SK-N-SH treated with all-trans-retinoic acid at 6 μM for 48 hours (cell line): ENCODE results near the gene SHANK2.

Source experiments
- ARNTL ChIP-seq: fragments of 450-650 bp; formaldehyde crosslinking; IDR thresholded peaks from 2 replicates; pipeline ENCODE4 v1.5.0; 2020; ENCODE audit warnings: low read depth, mild to moderate bottlenecking, moderate library complexity, borderline replicate concordance
- ISL1 ChIP-seq: fragments of 250-450 bp; sonication (Bioruptor Pico); IDR thresholded peaks from 2 replicates; pipeline ENCODE4 v2.1.2; 2022; ENCODE audit warnings: mild to moderate bottlenecking, moderate library complexity
- PPARA ChIP-seq: fragments of 250-450 bp; sonication (Bioruptor Pico); IDR thresholded peaks from 2 replicates; pipeline ENCODE4 v1.5.0; 2020; ENCODE audit warnings: mild to moderate bottlenecking, borderline replicate concordance
- RARB ChIP-seq: fragments of 250-450 bp; sonication (Bioruptor Pico); IDR thresholded peaks from 2 replicates; pipeline ENCODE4 v1.8.0; 2021; ENCODE audit warnings: mild to moderate bottlenecking, moderate library complexity
- SNAI2 ChIP-seq: fragments of 250-450 bp; sonication (Bioruptor Pico); IDR thresholded peaks from 2 replicates; pipeline ENCODE4 v1.5.0; 2020; ENCODE audit warnings: mild to moderate bottlenecking, moderate library complexity
- TCF4 ChIP-seq: fragments of 250-450 bp; sonication (Bioruptor Pico); IDR thresholded peaks from 2 replicates; pipeline ENCODE4 v1.8.0; 2021; ENCODE audit warnings: mild to moderate bottlenecking, moderate library complexity, borderline replicate concordance
- ZC3H10 ChIP-seq: fragments of 250-450 bp; sonication (Bioruptor Pico); IDR thresholded peaks from 2 replicates; pipeline ENCODE4 v1.5.1; 2021; ENCODE audit warnings: mild to moderate bottlenecking, moderate library complexity
- ZFP3 ChIP-seq: fragments of 250-450 bp; sonication (Bioruptor Pico); IDR thresholded peaks from 2 replicates; pipeline ENCODE4 v1.5.0; 2020; ENCODE audit warnings: mild to moderate bottlenecking, moderate library complexity
- ZFP30 ChIP-seq: fragments of 450-650 bp; formaldehyde crosslinking; IDR thresholded peaks from 2 replicates; pipeline ENCODE4 v1.5.0; 2022; ENCODE audit warnings: mild to moderate bottlenecking, moderate library complexity
- ZNF565 ChIP-seq: fragments of 450-650 bp; formaldehyde crosslinking; conservative IDR thresholded peaks from 2 replicates; pipeline ENCODE4 v1.5.0; 2020; ENCODE audit warnings: low read depth, mild to moderate bottlenecking, moderate library complexity
- ZNF8 ChIP-seq: fragments of 450-650 bp; formaldehyde crosslinking; IDR thresholded peaks from 2 replicates; pipeline ENCODE4 v1.5.0; 2020; ENCODE audit warnings: mild to moderate bottlenecking, moderate library complexity
- TF ChIP-seq, protein P1 (sequence below): fragments of 250-450 bp; sonication (Bioruptor Pico); IDR thresholded peaks from 2 replicates; pipeline ENCODE4 v1.8.0; 2020; ENCODE audit warnings: mild to moderate bottlenecking, moderate library complexity, borderline replicate concordance
- TF ChIP-seq, protein P2 (sequence below): fragments of 250-450 bp; sonication (Bioruptor Pico); IDR thresholded peaks from 2 replicates; pipeline ENCODE4 v1.5.1; 2021; ENCODE audit warnings: mild to moderate bottlenecking, moderate library complexity
- TF ChIP-seq, protein P3 (sequence below): fragments of 250-450 bp; sonication (Bioruptor Pico); IDR thresholded peaks from 2 replicates; pipeline ENCODE4 v1.5.0; 2020; ENCODE audit warnings: mild to moderate bottlenecking, moderate library complexity

DNA sequence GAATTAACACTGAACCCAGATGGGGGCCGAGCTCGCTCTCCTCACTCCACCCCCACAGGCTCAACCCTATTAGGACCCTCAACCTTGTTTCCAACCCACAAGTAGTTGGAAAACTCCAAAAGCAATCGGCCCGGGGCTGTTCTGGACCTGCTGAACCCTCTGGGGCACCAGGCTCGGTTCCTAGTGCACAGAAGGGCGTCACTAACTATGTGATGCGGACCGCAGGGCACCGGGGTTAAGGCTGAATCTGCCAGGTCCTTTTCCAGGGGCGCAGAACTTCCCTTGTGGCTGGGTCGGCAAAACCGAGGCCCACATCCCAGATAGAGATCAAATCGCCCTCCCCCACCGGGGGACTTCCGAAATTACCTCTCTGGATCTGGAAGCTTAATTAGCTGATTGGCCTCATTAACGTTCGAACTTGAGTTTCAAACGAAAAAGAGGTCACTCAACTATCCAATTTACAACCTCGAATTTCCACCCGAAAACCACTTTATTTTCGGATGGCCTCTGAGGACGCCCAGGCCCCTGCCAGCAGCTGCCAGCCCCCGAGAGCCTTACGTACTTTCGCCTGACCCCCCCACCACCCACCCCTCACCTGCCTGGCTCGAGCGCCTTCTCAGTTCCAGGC, 1.7 kb downstream of the SHANK2 start:
- TF ChIP-seq, protein P1, sequence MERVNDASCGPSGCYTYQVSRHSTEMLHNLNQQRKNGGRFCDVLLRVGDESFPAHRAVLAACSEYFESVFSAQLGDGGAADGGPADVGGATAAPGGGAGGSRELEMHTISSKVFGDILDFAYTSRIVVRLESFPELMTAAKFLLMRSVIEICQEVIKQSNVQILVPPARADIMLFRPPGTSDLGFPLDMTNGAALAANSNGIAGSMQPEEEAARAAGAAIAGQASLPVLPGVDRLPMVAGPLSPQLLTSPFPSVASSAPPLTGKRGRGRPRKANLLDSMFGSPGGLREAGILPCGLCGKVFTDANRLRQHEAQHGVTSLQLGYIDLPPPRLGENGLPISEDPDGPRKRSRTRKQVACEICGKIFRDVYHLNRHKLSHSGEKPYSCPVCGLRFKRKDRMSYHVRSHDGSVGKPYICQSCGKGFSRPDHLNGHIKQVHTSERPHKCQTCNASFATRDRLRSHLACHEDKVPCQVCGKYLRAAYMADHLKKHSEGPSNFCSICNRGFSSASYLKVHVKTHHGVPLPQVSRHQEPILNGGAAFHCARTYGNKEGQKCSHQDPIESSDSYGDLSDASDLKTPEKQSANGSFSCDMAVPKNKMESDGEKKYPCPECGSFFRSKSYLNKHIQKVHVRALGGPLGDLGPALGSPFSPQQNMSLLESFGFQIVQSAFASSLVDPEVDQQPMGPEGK (CRISPR knock-in tag): no peak
- TF ChIP-seq ZFP3 (CRISPR knock-in tag): no peak
- TF ChIP-seq RARB (CRISPR knock-in tag): no peak
- TF ChIP-seq, protein P2, sequence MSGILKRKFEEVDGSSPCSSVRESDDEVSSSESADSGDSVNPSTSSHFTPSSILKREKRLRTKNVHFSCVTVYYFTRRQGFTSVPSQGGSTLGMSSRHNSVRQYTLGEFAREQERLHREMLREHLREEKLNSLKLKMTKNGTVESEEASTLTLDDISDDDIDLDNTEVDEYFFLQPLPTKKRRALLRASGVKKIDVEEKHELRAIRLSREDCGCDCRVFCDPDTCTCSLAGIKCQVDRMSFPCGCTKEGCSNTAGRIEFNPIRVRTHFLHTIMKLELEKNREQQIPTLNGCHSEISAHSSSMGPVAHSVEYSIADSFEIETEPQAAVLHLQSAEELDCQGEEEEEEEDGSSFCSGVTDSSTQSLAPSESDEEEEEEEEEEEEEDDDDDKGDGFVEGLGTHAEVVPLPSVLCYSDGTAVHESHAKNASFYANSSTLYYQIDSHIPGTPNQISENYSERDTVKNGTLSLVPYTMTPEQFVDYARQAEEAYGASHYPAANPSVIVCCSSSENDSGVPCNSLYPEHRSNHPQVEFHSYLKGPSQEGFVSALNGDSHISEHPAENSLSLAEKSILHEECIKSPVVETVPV (CRISPR knock-in tag): no peak
- TF ChIP-seq ZFP30: no peak
- no peak for TF ChIP-seq ISL1
- no peak for TF ChIP-seq ZNF8 (CRISPR knock-in tag)
- no peak for TF ChIP-seq SNAI2 (CRISPR knock-in tag)
- TF ChIP-seq PPARA (CRISPR knock-in tag): no peak
- TF ChIP-seq ARNTL (CRISPR knock-in tag): no peak
- TF ChIP-seq ZNF565 (CRISPR knock-in tag): no peak
- no peak for TF ChIP-seq ZC3H10 (CRISPR knock-in tag)
- TF ChIP-seq, protein P3, sequence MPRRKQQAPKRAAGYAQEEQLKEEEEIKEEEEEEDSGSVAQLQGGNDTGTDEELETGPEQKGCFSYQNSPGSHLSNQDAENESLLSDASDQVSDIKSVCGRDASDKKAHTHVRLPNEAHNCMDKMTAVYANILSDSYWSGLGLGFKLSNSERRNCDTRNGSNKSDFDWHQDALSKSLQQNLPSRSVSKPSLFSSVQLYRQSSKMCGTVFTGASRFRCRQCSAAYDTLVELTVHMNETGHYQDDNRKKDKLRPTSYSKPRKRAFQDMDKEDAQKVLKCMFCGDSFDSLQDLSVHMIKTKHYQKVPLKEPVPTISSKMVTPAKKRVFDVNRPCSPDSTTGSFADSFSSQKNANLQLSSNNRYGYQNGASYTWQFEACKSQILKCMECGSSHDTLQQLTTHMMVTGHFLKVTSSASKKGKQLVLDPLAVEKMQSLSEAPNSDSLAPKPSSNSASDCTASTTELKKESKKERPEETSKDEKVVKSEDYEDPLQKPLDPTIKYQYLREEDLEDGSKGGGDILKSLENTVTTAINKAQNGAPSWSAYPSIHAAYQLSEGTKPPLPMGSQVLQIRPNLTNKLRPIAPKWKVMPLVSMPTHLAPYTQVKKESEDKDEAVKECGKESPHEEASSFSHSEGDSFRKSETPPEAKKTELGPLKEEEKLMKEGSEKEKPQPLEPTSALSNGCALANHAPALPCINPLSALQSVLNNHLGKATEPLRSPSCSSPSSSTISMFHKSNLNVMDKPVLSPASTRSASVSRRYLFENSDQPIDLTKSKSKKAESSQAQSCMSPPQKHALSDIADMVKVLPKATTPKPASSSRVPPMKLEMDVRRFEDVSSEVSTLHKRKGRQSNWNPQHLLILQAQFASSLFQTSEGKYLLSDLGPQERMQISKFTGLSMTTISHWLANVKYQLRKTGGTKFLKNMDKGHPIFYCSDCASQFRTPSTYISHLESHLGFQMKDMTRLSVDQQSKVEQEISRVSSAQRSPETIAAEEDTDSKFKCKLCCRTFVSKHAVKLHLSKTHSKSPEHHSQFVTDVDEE: no peak
- no peak for TF ChIP-seq TCF4
